Non-pigmented ciliary epithelial cell (primary cell): ENCODE measurements around the gene CRYBA2.

ENCODE experiments used
- DNase-seq: peaks from one replicate; pipeline ENCODE4 v3.0.0-alpha.2; 2010; ENCODE audit warnings: low read depth

Gene CRYBA2

DNA sequence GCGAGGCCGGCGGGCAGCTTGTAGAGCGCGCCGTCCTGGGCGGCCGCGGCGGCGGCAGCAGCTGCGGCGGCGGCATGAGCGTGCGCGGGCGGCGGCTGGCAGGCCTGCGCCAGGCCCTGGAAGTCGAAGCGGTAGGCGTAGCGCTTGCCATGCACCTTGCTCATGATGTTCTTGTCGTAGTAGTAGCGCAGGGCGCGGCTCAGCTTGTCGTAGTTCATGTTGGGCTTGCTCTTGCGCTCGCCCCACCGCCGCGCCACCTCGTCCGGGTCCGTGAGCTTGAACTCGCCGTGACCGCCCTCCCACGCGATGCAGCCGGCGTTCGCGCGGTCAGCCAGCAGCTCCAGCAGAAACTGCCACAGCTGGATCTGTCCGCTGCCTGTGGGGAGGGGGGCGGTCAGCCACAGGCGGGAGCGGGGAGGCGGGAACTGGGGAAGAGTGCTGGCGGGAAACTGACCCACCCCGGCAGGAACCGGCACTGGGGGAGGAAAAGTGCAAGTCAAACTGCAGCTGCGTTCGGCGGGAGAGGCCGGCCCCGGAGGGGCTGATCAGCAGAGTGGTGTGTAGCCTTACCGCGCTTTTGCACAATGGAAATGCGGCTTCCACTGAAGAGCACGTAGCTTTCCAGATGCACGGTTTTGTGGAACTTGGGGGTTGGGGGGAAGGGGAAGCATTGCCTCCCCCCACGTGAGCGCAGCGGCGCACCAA is 11.2 kb downstream of the CRYBA2 start:
- DNase-seq = no peak

DNA sequence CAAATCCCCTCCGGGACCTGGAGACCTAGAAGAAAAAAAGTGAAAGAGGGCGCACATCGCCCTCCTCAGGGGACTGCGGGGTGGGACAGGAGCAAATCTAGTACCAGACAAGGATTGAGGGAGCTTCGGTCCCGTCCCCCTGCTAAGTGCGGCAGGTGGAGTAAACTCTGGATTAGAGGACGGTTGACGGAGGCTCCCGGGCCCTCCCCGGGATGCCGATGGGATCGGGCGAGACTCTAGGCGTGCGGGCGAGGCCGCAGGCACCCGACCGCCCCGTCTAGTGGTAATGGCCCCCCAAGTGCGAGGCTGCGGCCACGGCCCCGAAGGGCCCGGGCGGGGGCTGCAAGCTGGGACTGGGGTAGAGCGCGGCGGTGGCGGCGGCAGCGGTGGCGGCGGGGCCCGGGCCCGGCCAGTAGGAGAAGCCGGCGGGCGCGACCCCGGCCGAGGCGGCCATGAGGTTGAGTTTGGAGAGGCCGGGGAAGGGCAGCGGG is 11.8 kb downstream of the CRYBA2 start:
- DNase-seq = no peak

DNA sequence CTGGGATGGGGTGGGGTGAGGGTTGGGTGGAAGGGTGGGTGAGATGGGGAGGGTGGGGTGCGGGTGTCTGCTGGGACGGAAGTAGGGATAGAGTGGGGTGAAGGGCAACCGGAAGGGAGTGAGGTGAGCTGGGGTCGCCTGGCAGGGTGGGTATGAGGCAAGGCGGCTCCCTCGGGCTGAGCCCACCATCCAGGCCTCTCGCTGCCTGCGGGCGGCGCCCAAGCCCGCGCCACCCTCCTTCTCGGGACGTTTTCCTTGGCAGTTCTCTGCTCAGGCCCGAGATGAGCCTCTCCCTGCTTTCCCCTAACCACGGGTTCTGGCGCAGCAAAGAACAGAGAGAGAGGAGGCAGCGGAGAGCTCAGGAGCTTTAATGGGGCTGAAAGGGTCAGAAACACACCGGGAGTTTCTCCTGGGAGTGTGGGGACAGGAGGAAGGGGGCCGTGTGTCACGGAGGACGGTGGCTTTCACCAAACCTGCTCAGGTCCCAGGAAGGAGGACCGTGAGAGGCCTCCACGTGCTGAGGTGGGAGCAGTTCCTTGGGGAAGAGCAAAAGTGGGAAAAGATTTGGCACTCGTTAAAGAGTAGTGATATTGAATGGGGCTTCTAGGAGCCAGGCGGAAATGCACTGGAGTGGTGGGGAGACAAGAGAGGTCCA is 12.4 kb downstream of the CRYBA2 start:
- DNase-seq = no peak

DNA sequence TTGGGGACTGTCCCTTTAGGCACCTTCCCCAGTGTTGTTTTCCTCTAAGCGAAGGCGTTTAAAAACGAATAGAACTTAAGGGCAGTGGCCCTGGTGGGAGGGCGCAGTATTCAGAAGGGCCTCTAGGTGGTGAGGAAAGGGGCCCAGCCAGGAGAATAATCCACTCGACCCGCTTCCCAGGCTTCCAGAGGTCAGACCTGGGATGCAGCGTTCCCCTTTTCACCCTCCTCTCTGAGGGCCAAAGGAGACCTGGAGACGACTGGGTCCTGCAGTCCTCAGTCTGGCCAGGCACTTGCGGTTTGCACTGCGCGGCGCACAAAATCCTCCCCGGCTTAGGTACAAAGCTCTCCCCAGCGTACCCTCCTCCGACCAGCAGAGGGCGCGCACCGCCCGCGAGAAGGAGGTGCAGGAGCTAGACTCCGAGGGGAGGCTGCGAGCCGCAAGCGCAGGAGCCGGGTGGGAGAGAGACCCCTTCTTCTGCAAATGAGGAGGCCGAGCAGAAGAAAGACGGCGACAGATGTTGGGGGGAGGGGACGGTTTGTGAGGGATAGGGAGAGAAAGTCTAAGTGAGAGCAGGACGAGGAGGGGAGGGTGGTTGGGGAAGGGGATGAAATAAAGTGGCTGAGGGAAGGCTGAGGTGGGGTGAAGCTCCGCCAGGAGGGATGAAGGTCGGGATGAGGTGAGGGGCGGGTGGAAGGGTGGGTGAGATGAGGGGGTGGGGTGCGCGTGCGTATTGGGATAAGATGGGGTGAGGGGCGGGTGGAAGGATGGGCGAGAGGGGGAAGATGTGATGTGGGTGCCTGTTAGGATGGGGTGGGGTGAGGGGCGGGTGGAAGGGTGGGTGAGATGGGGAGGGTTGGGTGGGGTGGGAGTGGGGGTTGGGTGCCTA is 13.1 kb downstream of the CRYBA2 start:
- DNase-seq = no peak

DNA sequence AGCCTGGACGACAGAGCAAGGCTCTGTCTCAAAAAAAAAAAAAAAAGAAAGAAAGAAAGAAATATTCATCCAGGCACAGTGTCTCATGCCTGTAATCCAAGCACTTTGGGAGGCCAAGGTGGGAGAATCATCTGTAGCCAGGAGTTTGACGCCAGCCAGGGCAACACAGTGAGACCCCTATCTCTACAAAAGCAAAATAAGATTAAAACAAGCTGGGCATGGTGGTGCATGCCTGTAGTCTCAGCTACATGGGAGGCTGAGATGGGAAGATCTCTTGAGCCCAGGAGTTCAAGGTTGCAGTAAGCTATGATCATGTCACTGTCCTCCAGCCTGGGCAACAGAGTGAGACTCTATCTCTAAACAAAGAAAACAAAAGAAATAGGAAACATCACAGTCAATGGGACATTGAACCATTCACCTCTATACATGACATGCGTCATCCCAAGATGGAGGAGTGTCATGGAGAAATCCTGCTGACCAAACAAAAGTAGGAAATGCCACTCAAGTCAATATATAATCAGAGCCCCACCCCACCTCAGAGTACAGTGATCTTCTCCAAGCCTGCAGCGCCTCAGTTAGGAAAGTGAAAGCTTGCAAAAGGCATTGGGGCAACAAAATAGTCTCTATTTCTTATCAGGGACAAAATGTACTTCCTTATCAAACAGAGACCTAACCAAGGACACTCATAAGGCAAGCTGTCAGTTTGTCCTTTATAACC is 18.0 kb downstream of the CRYBA2 start:
- no peak for DNase-seq

DNA sequence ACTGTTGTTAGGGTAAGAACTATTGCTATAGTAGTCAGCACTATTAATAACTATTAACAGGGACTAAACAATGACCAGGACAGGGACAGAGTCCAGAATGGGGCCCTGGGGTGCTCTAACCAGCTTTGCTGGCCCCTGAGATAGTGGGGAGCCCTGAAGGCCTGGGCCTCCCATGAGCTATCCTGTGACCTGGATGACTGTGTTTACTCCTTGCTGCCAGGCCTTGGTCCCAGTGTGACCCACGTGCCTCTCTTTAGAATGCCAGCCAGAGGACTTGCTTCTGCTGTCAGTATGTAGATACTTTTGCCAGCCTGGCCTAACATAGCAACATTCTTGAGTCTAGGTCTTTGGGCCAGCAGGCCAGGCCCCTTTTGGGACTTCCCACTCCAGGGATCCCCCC is 22.3 kb downstream of the CRYBA2 start:
- no peak for DNase-seq

DNA sequence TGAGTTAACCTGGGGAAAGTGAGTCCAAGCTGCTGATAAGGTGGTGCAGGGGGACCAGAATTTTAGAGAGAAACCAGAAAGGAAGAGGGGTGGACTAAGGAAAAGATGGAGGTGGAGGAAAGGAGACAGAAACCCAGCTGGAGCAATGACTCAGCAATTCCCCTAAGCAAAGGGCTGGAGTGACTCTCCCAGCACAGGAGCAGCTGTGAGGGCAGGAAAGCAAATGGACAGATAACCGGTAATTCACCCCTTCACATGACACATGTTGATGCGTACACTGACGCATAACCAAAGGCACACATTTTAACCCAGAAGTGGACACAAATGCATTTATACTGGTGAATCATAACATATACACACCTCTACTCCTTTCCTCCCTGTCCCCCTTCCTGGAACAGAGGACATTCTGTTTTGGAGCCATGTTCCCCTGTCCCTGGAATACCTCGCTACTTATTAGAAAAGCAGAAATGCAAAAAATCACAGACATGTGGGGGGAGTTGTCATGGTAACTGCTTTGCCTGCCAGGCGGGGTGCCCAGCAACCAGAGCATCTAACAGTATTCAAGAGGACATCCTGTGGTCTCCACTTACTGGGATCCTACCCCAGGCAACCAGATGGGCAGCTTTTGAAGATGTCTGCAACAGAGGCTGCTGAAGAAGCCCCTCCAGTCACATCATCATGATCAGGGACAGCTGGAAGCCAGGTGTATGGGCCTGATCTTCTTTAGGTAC is 29.0 kb downstream of the CRYBA2 start:
- DNase-seq = peak; percentile 84

DNA sequence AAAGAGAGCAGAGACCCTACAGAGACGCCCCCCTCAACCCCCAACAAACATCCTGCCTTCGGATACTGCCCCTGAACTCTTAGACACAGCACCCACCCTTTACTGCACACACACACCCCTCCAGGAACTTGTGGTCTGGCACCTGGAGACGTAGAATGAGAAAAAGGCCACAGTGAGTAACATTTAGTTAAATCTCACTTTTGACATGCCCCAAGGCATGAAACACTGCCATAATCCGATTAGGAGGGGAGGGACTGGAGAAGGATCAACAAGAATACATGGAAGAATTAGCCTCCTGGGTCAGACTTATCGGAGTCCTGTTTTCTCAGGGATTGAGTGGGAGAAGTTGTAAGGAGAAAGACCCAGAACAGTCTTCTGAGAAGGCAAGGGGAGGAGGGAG is 29.6 kb downstream of the CRYBA2 start:
- no peak for DNase-seq

DNA sequence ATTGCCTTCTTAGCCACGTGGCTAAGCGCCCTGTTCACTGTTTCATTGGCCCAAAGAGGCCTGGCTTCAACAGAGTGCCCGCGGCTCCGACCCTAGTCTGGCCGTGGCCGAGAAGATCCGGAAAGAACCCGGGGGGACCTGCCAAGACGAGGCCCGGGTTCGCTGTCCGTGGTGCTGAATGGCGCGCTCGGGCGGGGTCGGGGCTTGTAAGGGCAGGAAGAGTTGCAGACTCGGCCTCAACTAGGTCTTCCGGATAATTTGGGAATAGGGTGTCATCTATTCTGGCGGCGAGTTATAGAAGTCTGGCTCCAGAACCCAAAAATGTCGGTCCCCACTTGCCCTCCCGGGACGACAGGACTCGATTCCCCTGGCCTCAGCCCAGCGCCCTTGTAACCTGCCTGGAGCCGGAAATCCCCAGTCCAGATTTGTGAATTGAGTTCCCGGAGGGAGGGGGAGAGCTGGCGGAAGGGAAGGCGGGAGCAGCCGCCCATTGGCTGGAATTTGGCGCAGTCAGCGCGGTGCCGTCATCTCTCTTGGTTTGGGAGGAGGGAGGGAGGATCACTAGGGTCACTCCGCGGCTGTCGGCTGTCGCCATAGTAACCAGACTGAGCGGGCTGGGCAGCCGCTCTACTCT is 30.2 kb downstream of the CRYBA2 start:
- no peak for DNase-seq

DNA sequence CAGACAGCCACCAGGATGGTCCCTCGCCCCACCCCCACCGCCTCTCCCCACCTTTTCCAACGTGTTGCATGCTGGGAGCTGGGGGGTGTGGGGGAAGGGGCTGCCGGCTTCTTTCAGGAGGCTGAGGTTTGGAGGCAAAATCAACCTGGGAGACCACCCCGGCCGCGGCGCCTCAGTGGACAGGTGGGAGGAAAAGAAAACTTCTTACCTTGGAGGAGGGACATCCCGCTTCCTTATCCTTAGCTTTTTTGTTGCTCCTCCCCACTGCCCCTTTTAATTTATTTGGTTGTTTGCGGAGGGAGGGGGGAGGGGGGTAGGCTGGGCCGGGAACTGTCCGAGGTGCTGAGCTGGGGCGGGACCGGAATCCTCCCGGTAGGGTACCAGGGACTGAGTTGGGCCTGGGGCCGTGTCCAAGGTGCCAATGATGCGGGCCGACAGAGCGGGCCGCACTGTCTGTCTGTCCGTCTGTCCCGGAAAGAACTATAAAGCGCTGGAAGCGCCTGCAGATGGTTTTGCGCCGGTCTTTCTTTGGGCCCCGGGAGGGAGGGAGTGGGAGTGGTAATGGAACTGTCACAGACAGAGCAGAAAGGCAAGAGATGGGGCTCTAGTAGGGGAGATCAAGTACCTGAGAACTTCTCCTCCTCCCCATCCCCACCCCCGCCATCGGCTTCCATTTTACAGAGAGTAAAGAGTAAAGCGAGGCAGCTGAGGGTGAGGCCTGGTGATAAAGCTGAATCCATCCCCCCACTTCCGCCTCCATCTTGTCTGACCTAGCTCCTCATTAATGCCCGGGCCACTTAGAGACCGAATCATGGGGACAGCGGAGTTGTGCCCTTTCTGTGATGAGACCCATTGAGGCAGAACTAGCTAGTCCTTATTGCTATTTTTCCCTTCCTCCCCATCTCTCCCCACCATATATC is 31.3 kb downstream of the CRYBA2 start:
- DNase-seq = no peak

DNA sequence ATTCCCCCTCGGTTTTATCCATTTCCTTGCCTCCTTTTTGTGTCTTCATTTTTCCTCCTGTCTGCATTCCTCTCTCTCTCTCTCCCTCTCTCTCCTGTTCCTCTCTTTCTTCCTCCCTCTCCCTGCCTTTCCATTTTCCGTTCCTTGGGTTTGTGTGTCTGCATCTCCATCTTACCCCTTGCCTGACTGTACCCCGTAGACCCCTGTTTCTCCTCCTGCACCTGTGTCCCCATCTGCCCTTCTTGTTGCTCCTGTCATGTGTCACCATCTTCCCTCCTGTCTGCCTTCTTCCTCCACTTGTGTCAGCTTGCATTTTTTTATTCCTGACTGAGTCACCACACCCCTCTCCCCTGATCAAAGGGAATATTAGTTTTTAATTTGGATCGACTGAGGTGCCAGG is 32.0 kb downstream of the CRYBA2 start:
- DNase-seq = no peak

DNA sequence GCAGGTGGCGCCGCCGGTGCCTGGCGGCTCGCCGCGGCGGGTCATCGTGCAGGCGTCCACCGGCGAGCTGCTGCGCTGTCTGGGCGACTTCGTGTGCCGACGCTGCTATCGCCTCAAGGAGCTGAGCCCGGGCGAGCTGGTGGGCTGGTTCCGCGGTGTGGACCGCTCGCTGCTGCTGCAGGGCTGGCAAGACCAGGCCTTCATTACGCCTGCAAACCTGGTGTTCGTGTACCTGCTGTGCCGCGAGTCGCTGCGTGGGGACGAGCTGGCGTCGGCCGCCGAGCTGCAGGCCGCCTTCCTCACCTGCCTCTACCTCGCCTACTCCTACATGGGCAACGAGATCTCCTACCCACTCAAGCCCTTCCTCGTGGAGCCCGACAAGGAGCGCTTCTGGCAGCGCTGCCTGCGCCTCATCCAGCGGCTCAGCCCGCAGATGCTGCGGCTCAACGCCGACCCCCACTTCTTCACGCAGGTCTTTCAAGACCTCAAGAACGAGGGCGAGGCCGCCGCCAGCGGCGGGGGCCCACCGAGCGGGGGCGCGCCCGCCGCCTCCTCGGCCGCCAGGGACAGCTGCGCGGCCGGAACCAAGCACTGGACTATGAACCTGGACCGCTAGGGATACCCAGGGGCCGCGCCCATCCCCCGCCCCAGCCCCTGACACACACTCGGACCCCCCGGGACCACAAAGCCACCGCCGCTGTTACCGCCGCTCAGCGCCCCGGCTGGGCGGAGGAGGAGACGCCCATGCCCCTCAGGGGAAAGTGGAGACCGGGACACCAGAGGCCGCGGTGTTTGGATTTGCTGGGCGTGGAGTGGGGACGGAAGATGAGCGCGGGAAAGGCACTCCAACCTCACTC is 32.7 kb downstream of the CRYBA2 start:
- no peak for DNase-seq

DNA sequence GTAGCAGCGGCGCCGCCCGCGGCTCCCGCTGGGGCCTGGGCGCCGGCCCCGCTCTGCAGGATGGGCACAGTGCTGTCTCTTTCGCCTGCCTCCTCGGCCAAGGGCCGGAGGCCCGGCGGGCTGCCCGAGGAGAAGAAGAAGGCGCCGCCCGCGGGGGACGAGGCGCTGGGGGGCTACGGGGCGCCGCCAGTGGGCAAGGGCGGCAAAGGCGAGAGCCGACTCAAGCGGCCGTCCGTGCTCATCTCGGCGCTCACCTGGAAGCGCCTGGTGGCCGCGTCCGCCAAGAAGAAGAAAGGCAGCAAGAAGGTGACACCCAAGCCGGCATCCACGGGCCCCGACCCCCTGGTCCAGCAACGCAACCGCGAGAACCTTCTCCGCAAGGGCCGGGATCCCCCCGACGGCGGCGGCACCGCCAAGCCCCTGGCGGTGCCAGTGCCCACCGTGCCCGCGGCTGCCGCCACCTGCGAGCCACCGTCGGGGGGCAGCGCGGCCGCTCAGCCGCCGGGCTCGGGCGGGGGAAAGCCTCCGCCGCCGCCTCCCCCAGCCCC is 33.4 kb downstream of the CRYBA2 start:
- no peak for DNase-seq

DNA sequence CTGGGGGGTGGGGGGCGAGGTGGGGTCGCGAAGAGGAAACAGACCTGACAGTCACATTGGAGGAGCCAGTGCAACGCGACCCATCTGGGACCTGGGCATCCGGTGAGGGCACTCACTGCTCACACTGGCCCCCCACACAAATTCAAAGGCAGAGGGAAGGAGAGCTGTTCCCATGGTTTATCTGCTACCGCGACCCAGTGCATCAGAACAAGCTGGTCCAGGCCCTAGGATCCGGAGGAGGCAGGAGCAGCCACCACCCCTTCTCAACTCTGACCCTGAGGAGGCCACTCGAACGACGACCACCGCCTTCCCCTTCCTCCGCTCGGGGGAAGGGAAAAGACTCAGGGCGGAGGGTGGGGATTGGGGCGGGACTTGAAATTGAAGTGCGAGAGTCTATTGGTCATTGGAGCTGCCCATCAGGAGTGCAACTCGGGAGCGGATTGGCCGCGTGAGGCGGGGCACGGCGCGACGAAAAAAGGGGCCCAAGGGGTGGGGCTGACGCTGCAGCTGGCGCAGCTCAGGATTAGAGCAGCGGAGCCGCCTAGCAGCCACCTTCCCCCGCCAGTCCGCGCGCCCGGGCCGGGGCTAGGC is 34.0 kb downstream of the CRYBA2 start, which contains the start of gene CDK5R2:
Gene CDK5R2, plus strand, starts transcription at position 526 of the 591 bp plus-strand sequence. CDS start 155 bp downstream, outside the sequence.
- no peak for DNase-seq

DNA sequence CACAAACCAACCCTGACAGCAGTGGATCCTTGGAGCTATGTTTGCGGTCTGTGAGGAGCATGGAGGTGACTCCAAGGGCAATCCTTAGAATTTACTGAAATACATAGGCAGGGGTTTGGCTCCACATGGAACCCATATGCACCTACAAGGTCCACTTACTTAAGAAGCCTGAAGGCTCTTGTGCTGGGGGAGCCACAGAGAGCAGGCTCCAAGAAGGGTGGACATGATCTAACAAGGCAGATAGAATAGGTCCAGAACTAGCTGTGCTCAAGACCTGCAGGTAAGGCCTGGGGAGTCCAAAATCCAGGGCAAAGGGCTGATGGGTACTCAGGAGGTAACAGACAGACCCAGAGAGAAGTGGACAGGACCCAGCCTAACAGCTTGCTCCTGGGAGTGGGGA is 34.9 kb downstream of the CRYBA2 start:
- no peak for DNase-seq

DNA sequence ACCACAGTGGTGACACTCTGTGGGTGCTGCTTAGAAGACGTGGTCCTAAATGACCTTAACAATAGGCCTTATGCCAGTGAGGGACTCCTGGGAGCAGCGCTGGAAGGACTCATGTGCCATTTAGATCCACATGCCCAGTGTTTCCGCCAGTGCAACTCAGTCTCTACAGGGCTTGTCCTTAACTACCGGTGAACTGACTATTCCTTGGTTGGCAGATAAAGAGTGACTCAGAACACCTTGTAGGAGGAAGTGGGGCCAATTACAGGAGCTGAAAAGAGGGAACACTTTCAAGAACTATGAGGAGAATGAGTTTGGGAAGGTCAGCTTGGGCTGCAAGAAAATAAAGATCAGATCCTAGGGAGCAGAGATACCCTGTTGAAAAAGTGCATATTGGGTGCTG is 35.6 kb downstream of the CRYBA2 start:
- no peak for DNase-seq

DNA sequence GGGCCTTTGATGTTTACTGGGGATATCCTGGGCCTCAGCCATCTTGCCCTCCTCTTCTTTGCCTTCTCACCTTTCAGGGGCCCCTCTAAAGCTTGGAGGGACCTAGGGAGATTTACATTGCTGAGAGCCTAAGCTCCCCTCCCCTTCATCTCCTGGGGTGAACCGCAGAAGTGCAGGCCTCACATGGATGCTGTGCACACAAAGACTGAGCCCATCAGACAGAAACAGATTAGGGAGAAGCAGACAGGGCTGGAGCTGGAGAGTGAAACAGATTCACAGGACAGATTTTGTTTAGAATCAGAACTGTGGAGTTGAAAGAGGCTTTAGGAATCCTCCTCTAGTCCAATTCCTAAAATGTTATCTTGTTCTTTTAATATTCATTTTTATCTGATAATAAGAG is 37.2 kb downstream of the CRYBA2 start:
- DNase-seq = no peak
